ENCODE data around the gene IHH.

IHH gene

GRCh38 chr2:219020604-219021365, 39.9 kb downstream of the IHH start:
- DNase-seq (ENCODE audit: extremely low read depth in 1 of 2, low read depth in 1 of 2), result no peak

- no peak for DNase-seq (ENCODE audit: extremely low read depth in 1 of 2, low read depth in 1 of 2)
Measured at GRCh38 chr2:219019436-219019835, 41.3 kb downstream of the IHH start.

- no peak for DNase-seq (ENCODE audit: extremely low read depth in 1 of 2, low read depth in 1 of 2)
Measured at GRCh38 chr2:219018726-219019125, 42.0 kb downstream of the IHH start.

- DNase-seq (ENCODE audit: extremely low read depth in 1 of 2, low read depth in 1 of 2), result no peak
Measured at GRCh38 chr2:219018286-219018685, 42.4 kb downstream of the IHH start.

- no peak for DNase-seq (ENCODE audit: extremely low read depth in 1 of 2, low read depth in 1 of 2)
Measured at GRCh38 chr2:219017201-219017931, 43.4 kb downstream of the IHH start.

- DNase-seq (ENCODE audit: extremely low read depth in 1 of 2, low read depth in 1 of 2), result no peak
Measured at GRCh38 chr2:219016721-219017120, 44.0 kb downstream of the IHH start.

- DNase-seq (ENCODE audit: extremely low read depth in 1 of 2, low read depth in 1 of 2), result no peak
Measured at GRCh38 chr2:219010873-219011272, 49.8 kb downstream of the IHH start.

GRCh38 chr2:219010162-219010756, 50.5 kb downstream of the IHH start:
- no peak for DNase-seq (ENCODE audit: extremely low read depth in 1 of 2, low read depth in 1 of 2)

GRCh38 chr2:219009294-219009693, 51.4 kb downstream of the IHH start:
- no peak for DNase-seq (ENCODE audit: extremely low read depth in 1 of 2, low read depth in 1 of 2)

Measured in activated CD8-positive, alpha-beta memory T cell treated with anti-CD3 and anti-CD28 coated beads for 1 hour (primary cell).